Body of pancreas (tissue), 4 donors: Measurements from ENCODE around the gene NECAP2. TPM values are rescaled to one million over a fixed set of nuclear protein-coding genes. Genes with fewer than 3 reads are reported as not detected.

Experiments used
- ATAC-seq: fragments of 150-250 bp; one replicate; pipeline ENCODE4 v1.9.1; 2016
- DNase-seq, 4 donors: peaks; one replicate each; pipeline ENCODE4 v3.0.0-alpha.2; 2019
- H3K27ac ChIP-seq, 4 donors: fragments of 200-600 bp; sonication (generic); 1 replicate in 3 of 4; 2 replicates in 1 of 4; pipeline versions ENCODE4 v1.5.1 to v1.6.1; 2016 to 2019; ENCODE audit warnings: mild to moderate bottlenecking in 1 of 4, mixed read lengths in 1 of 4, moderate library complexity in 1 of 4
- H3K27me3 ChIP-seq, 2 donors: fragments of 200-600 bp; sonication (generic); one replicate each; pipeline ENCODE4 v1.6.0; 2016; ENCODE audit warnings: mild to moderate bottlenecking in 1 of 2
- H3K36me3 ChIP-seq, 2 donors: fragments of 200-600 bp; sonication (generic); replicated peaks in 1 of 2; 2 replicates each; pipeline ENCODE4 v1.5.1; 2016; ENCODE audit warnings: low read depth in 2 of 2; ENCODE audit not compliant: insufficient read depth in 1 of 2
- H3K4me1 ChIP-seq: fragments of 200-600 bp; sonication (generic); one replicate; pipeline ENCODE4 v1.6.0; 2016
- H3K4me3 ChIP-seq, 2 donors: fragments of 200-600 bp; sonication (generic); 1 replicate in 1 of 2; 2 replicates in 1 of 2; pipeline ENCODE4 v1.5.1; 2016 to 2019
- H3K9me3 ChIP-seq, 3 donors: fragments of 200-600 bp; sonication (generic); 1 replicate in 2 of 3; 2 replicates in 1 of 3; pipeline ENCODE4 v1.5.1; 2016
- CTCF ChIP-seq, 7 experiments: fragments of 450-650 bp in 4 of 7; fragments of 200-600 bp in 3 of 7; sonication (generic) in 3 of 7; IDR thresholded peaks; one replicate each; pipeline ENCODE4 v1.5.1; 2016 to 2019; ENCODE audit warnings: antibody characterized with exemption in 7 of 7
- POLR2A ChIP-seq, 3 donors: fragments of 450-650 bp; IDR thresholded peaks; one replicate each; pipeline ENCODE4 v1.6.1; 2016; ENCODE audit warnings: antibody characterized with exemption in 3 of 3, mild to moderate bottlenecking in 2 of 3
- WGBS, 2 donors: methylation state at CpG; one replicate each; pipeline ENCODE4 v1.1.5; 2017; 5-methylcytosine and 5-hydroxymethylcytosine counted together
- intact Hi-C: fragments of 100-400 bp; cut with DNase I; formaldehyde crosslinking; loops from one replicate; pipeline ENCODE4 v1.15.1; 2023
- total RNA-seq, 2 donors: library from RNA; depleted of rRNA; stranded (reverse); fragments of >200 nt; gene quantifications; one replicate each; pipeline ENCODE4 v1.1.0, GENCODE V29; 2016

NECAP2 gene
- total RNA-seq, 2 donors from 2014 or later, result 28.3 to 31.9 TPM

GRCh38 chr1:16394977-16395376, 45.5 kb upstream of the NECAP2 start:
- Histone ChIP-seq H3K36me3 (peaks cover 0 to 5% of the 10 kb centered on the region in 2 donors), H3K4me1 (peaks cover 23% of the 10 kb centered on the region), H3K9me3 (no peaks in the 10 kb centered on the region), H3K4me3 (no peak overlapping the region), H3K27me3 (no peaks in the 10 kb centered on the region), H3K27ac (no peak overlapping the region)
- no peak for DNase-seq
- ATAC-seq, result no peak
- intact Hi-C loops, result no loop called here
- no peak for TF ChIP-seq CTCF (IDR thresholded peaks at IDR 0.05)
- no peak for TF ChIP-seq POLR2A (IDR thresholded peaks at IDR 0.05)
- 87 to 88% methylated on average over 13 of the region's 13 CpGs for WGBS, 2 donors

- H3K36me3 ChIP-seq, result peaks cover 0 to 5% of the 10 kb centered on the region in 2 donors
- peak in 1 of 4 donors; percentile 13 for DNase-seq
- H3K4me3 ChIP-seq, result no peak overlapping the region
- H3K9me3 ChIP-seq, result no peaks in the 10 kb centered on the region
- no peak for ATAC-seq
- intact Hi-C loops, result no loop called here
- H3K27me3 ChIP-seq, result no peaks in the 10 kb centered on the region
- H3K27ac ChIP-seq, result no peak overlapping the region
- WGBS, 2 donors, result 80% methylated on average over 7 of the region's 7 CpGs; no CpG with 5 or more reads in 1 of the 2 donors
- TF ChIP-seq POLR2A (IDR thresholded peaks at IDR 0.05), result no peak
- no peak for TF ChIP-seq CTCF (IDR thresholded peaks at IDR 0.05)
- peaks cover 11% of the 10 kb centered on the region for H3K4me1 ChIP-seq
Observed at GRCh38 chr1:16396591-16396990, 43.9 kb upstream of the NECAP2 start.

- no peaks in the 10 kb centered on the region for H3K27me3 ChIP-seq
- ATAC-seq, result no peak
- TF ChIP-seq CTCF (IDR thresholded peaks at IDR 0.05) (no peak), POLR2A (IDR thresholded peaks at IDR 0.05) (no peak)
- WGBS, 2 donors, result 67 to 72% methylated on average over 5 of the region's 5 CpGs
- no peak for DNase-seq
- no peak overlapping the region for H3K27ac ChIP-seq
- peaks cover 0 to 5% of the 10 kb centered on the region in 2 donors for H3K36me3 ChIP-seq
- peaks cover 6% of the 10 kb centered on the region for H3K4me1 ChIP-seq
- intact Hi-C loops, result no loop called here
- H3K9me3 ChIP-seq, result no peaks in the 10 kb centered on the region
- no peak overlapping the region for H3K4me3 ChIP-seq
Observed at GRCh38 chr1:16397120-16397519, 43.4 kb upstream of the NECAP2 start.

- ATAC-seq, result no peak
Observed at GRCh38 chr1:16398371-16398953, 42.1 kb upstream of the NECAP2 start.

More at GRCh38 chr1:16398371-16398953, 42.1 kb upstream of the NECAP2 start:
- 91 to 100% methylated on average over 1 to 5 of the region's 5 CpGs for WGBS, 2 donors
- H3K27me3 ChIP-seq, result no peaks in the 10 kb centered on the region
- no peak overlapping the region for H3K4me3 ChIP-seq
- intact Hi-C loops, result no loop called here
- TF ChIP-seq POLR2A (IDR thresholded peaks at IDR 0.05), result no peak
- TF ChIP-seq CTCF (IDR thresholded peaks at IDR 0.05), result no peak
- no peak for DNase-seq
- H3K27ac ChIP-seq, result no peak overlapping the region
- H3K36me3 ChIP-seq, result peaks cover 0 to 5% of the 10 kb centered on the region in 2 donors
- no peaks in the 10 kb centered on the region for H3K9me3 ChIP-seq
- H3K4me1 ChIP-seq, result no peaks in the 10 kb centered on the region
